T47D (cell line): ENCODE results near the gene REEP6.

Source experiments
- DNase-seq, 2 experiments: peaks; one replicate each; pipeline versions ENCODE4 v3.0.0 to v3.0.0-alpha.2; 2011 to 2012; ENCODE audit warnings: low read depth in 1 of 2, low spot score in 1 of 2
- JUND ChIP-seq: IDR thresholded peaks from 2 replicates; pipeline ENCODE4 v1.6.1; 2012; ENCODE audit warnings: low read depth
- in situ Hi-C: cut with HindIII; loops from 2 replicates; pipeline ENCODE4 v1.10.0; 2016; ENCODE audit warnings: low sequenced_read_pairs, low pct_unique_long_range_greater_than_20kb

Gene REEP6

GRCh38 chr19:1505012-1505411 lies 14.0 kb downstream of the REEP6 start:
- no peak for TF ChIP-seq JUND
- in situ Hi-C loops = no loop called here
- no peak for DNase-seq

- in situ Hi-C loops = no loop called here
- no peak for TF ChIP-seq JUND
- DNase-seq = no peak
Observed at GRCh38 chr19:1505991-1506881, 15.3 kb downstream of the REEP6 start.

- DNase-seq = no peak
- no peak for TF ChIP-seq JUND
- in situ Hi-C loops = no loop called here
Observed at GRCh38 chr19:1507192-1507660, 16.2 kb downstream of the REEP6 start.

DNA sequence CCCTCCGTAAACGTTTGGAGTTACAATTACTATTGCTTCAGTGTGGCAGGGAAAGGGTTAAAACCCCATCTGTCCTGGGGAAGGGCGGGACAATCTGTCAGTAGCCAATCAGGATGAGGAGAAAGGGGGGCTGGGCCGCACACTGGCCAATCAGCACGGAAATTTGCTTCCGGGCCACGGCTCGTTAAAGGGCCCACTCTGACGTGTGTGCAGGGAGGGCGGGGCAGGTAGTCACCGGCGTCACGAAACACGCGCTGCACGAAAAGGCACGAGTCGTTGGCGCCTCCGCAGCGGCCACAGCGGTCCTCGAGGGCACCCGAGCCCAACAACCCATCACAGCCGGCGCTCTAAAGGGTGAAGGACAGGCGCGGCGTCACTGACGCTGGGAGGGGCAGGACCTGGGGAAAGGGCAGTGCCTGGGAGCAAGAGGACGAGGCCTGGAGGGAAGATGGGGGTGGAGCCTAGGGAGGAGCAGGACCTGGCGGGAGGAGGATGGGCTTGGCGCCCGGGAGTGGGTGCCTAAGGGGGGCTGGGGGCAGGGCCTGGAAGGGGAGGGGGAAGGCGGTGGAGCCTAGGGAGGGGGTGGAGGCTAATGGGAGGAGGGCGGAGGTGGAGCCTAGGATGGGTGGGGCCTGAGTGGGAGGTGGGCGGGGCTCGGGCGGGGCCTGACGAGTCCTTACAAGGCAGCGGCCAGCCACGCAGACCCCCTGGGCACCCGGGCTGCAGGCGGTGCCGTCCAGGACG lies 17.0 kb downstream of the REEP6 start:
- DNase-seq = peak; percentile 97 to 98
- TF ChIP-seq JUND = no peak
- in situ Hi-C loops = no loop called here

DNA sequence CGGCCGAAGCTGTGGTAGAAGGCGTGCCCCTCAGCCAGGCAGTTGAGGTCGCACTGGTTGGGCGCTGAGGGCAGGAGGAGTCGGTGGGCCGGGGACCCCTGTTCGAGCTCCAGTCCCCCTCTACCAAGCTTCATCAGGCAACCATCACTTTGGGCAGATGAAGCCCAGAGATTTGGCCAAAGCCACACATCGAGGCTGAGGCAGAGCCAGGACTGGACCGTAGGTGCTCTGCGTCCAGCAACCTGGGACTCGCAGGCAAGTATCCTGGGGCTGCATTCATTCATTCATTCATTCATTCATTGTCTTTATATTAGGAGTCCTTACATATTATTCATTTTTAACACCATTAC lies 17.5 kb downstream of the REEP6 start:
- in situ Hi-C loops = no loop called here
- no peak for DNase-seq
- no peak for TF ChIP-seq JUND

DNA sequence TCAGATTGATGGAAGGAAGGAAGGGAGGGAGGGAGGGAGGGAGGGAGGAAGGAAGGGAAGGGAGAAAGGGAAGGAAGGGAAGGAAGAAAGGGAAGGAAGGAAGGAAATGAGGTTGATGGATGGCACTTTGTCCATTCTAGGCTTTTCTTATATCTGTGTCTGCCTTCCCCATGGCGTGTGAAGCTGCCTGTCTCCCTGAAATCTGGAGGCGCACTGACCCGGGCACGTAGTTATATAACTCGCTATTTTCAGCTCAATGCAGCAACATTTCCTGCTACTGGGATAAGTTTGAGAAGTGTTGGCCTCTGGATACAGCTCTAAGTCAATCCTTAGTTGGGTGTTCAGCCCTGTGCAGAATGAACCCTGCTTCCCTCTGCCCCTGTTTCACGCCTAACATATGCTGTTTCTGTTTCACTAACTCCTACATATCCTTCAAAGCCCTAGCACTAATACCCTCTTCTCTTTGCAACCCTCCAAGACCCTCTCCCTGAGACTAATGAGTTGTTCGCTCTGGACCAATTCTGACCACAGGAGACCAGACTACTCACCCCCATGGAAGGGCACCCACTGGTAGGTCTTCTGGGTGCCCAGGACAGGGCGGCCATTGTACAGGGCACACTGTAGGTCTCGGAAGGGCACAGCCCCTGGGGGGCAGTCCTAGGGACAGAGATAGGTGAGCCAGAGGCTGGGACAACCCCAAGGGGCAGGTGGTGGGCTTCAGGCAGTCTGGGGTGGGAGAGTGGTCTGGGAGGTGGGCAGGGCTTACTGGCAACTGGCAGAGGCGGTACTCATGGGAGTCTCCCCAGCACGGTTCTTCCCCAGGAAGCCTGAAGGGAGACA lies 18.8 kb downstream of the REEP6 start:
- in situ Hi-C loops = no loop called here
- TF ChIP-seq JUND = no peak
- no peak for DNase-seq

DNA sequence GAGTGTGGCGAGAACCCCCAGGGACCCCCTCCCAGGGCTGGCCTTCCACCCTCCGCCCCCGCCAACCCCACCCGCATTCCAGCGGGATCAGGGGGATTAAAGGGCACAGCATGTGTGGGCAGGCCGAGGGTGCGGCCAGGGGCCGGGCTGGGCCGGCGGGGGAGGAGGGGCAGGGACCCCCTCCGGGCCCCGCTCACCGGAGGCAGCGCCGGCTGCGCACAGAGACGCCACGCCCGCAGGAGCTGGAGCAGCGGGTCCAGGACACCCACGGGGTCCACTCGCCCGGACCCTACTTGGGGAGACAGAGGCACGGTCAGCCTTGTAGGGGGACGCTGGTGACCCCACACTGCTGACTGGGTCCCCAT lies 19.4 kb downstream of the REEP6 start:
- DNase-seq = no peak
- in situ Hi-C loops = no loop called here
- no peak for TF ChIP-seq JUND

- in situ Hi-C loops = no loop called here
- DNase-seq = no peak
- TF ChIP-seq JUND = no peak
Observed at GRCh38 chr19:1510807-1511206, 19.8 kb downstream of the REEP6 start.

DNA sequence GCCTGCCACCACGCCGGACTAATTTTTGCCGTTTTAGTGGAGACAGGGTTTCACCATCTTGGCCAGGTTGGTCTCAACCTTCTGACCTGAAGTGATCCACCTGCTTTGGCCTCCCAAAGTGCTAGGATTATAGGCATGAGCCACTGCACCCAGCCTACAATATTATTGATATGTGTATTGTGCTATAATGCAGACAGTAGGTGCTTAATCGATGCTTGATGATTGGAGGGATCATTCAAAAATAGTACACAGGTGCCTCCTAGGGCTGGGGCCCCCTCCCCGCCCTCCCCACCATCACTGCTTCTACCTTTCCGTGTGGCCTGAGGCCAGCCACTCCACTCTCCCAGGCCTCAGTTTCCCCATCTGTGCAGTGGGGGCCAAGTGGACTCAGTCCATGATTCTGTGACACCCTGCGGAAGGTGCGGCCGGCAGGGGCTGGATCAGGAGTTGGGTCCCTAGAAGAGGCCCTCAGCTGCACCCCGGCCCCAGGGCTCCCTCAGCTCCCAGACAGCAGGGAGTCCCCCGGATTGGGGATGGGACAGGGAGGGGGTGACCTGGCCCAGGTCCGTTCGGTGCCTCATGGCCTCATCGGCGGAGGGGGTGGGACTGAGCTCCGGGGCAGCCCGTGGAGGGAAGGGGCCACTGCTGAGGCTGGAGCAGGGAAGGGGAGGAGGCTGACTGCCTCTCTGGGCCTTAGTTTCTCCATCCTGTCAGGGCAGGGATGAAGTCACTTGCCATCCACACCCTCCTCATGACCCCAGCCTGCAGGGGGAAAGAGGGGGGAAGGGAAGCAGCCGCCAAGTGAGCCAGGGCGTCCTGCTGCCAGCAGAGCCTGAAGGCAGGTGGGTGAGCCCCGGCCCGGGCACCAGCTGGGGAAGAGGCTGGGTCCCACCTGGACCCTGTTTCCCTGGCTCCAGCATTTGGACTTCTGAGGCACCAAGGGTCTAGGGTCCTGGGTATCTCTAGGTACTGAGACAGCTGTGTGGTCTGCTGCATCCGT lies 20.6 kb downstream of the REEP6 start:
- DNase-seq = no peak
- in situ Hi-C loops = no loop called here
- TF ChIP-seq JUND = no peak

GRCh38 chr19:1512671-1513498 lies 21.9 kb downstream of the REEP6 start, which contains the start of gene ADAMTSL5:
ADAMTSL5 (minus strand) TSS chr19:1513019; CDS start chr19:1510943, 2,076 bp downstream.
- no peak for TF ChIP-seq JUND

More at GRCh38 chr19:1512671-1513498, 21.9 kb downstream of the REEP6 start, which contains the start of gene ADAMTSL5:
- peak in 1 of 2 experiments; percentile 80 for DNase-seq
- in situ Hi-C loops = no loop called here
